Esophagus muscularis mucosa (tissue), 4 donors: ENCODE data around the gene OR2T5.
"Not testable (repeated sequence)": the region's sequence is repeated elsewhere in the genome, so short reads cannot be mapped to it uniquely, and the experiment has no call there.

Experiments
- EP300 ChIP-seq: sonication (generic); formaldehyde crosslinking; IDR thresholded peaks from one replicate; pipeline ENCODE4 v1.6.1; 2017; ENCODE audit warnings: antibody characterized with exemption
- POLR2A ChIP-seq: fragments of 450-650 bp; IDR thresholded peaks from one replicate; pipeline ENCODE4 v1.6.1; 2017; ENCODE audit warnings: antibody characterized with exemption, moderate library complexity, mild to moderate bottlenecking, low read depth
- POLR2AphosphoS5 ChIP-seq, 2 donors: sonication (generic); formaldehyde crosslinking; IDR thresholded peaks; one replicate each; pipeline ENCODE4 v1.6.1; 2017; ENCODE audit warnings: antibody characterized with exemption in 2 of 2
- TF ChIP-seq, protein P1 (sequence below), 3 experiments: fragments of 200-600 bp in 2 of 3; fragments of 450-650 bp in 1 of 3; sonication (generic) in 2 of 3; IDR thresholded peaks; one replicate each; pipeline ENCODE4 v1.5.1; 2017 to 2019; ENCODE audit warnings: antibody characterized with exemption in 3 of 3, mild to moderate bottlenecking in 2 of 3, moderate library complexity in 1 of 3

DNA sequence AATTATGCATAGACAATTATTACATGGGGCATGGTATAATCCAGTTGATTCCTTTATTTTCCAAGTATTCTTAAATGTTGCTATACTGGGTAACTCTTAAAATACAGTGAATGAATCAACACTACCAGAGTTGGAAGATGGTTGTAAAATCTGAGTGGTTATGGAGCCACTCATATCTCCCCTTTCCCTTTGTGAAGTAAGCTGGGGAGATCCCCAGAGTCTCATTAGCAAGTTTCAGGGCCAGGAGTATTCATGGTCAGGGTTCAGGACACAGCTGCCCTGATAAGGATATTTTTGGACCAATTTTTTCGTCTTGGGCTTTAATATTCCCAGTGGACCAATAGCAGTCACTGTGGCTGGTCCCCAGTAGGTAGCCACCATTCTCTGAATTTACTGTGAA, 49.7 kb upstream of the OR2T5 start:
- TF ChIP-seq POLR2A; POLR2AphosphoS5 (IDR thresholded peaks at IDR 0.05); EP300: not testable (repeated sequence)
- TF ChIP-seq, protein P1, sequence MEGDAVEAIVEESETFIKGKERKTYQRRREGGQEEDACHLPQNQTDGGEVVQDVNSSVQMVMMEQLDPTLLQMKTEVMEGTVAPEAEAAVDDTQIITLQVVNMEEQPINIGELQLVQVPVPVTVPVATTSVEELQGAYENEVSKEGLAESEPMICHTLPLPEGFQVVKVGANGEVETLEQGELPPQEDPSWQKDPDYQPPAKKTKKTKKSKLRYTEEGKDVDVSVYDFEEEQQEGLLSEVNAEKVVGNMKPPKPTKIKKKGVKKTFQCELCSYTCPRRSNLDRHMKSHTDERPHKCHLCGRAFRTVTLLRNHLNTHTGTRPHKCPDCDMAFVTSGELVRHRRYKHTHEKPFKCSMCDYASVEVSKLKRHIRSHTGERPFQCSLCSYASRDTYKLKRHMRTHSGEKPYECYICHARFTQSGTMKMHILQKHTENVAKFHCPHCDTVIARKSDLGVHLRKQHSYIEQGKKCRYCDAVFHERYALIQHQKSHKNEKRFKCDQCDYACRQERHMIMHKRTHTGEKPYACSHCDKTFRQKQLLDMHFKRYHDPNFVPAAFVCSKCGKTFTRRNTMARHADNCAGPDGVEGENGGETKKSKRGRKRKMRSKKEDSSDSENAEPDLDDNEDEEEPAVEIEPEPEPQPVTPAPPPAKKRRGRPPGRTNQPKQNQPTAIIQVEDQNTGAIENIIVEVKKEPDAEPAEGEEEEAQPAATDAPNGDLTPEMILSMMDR (IDR thresholded peaks at IDR 0.05), result not testable (repeated sequence)
